ENCODE results near the gene DMRTC2. TPM values are rescaled to one million over a fixed set of nuclear protein-coding genes. Genes with fewer than 3 reads are reported as not detected.

DMRTC2 gene
- total and polyA plus RNA-seq, 2 of the 13 experiments (the other 11 are each of a cell fraction or from before 2014, with no cell fraction given), result not detected

- TF ChIP-seq ZNF407 (CRISPR knock-in tag; IDR thresholded peaks at IDR 0.05; ENCODE audit: not compliant biosample characterization) (peak; percentile 49), FOXO1 (CRISPR knock-in tag; IDR thresholded peaks at IDR 0.05) (no peak), IKZF5 (CRISPR knock-in tag; IDR thresholded peaks at IDR 0.05) (no peak), THAP7 (CRISPR knock-in tag; IDR thresholded peaks at IDR 0.05) (no peak), ZFY (CRISPR knock-in tag; IDR thresholded peaks at IDR 0.05) (peak; percentile 16; the same call in 1 of the 2 replicates), TCF7L2 (IDR thresholded peaks at IDR 0.05; ENCODE audit: low read depth, low read length) (no peak), SALL1 (CRISPR knock-in tag; IDR thresholded peaks at IDR 0.05) (peak; percentile 52), FOXO4 (CRISPR knock-in tag; conservative IDR thresholded peaks at IDR 0.05) (0 out of 2 replicates have a peak, but pooled peaks have one; percentile 13), NFE2L1 (CRISPR knock-in tag; IDR thresholded peaks at IDR 0.05; ENCODE audit: borderline replicate concordance) (no peak), THYN1 (CRISPR knock-in tag; IDR thresholded peaks at IDR 0.05; ENCODE audit: borderline replicate concordance, low read depth) (no peak), KLF12 (CRISPR knock-in tag; IDR thresholded peaks at IDR 0.05; ENCODE audit: borderline replicate concordance) (no peak), ARNT2 (CRISPR knock-in tag; IDR thresholded peaks at IDR 0.05; ENCODE audit: low read depth) (no peak), PRDM4 (CRISPR knock-in tag; IDR thresholded peaks at IDR 0.05; ENCODE audit: borderline replicate concordance) (no peak), KAT7 (CRISPR knock-in tag; IDR thresholded peaks at IDR 0.05; ENCODE audit: borderline replicate concordance) (0 out of 2 replicates have a peak, but pooled peaks have one; percentile 18)
These were observed 15.7 kb downstream of the DMRTC2 start (continued) for GRCh38 chr19:41860419-41861115.
